Activated CD8-positive, alpha-beta T cell treated with anti-CD3 and anti-CD28 coated beads, Interleukin-2, amount 10 ng/mL, durations not matched to agents 7 days and 5 days (primary cell): ENCODE data around the gene YAE1. TPM values are rescaled to one million over a fixed set of nuclear protein-coding genes. Genes with fewer than 3 reads are reported as not detected.
"Not testable (repeated sequence)": the region's sequence is repeated elsewhere in the genome, so short reads cannot be mapped to it uniquely, and the experiment has no call there.

Experiments used
- ATAC-seq: fragments of 150-1000 bp; cut with Tn5 transposase; one replicate; pipeline ENCODE4 v1.10.0; 2021; ENCODE audit warnings: moderate library complexity
- CTCF ChIA-PET: fragments of 350-600 bp; sonication (Branson Sonifier 250); formaldehyde crosslinking; loops from one replicate; lab custom pipeline; 2021; ENCODE audit warnings: antibody characterized with exemption; lab: Charles Lee
- POLR2A ChIA-PET: fragments of 350-600 bp; sonication (Branson Sonifier 250); formaldehyde crosslinking; loops from one replicate; lab custom pipeline; 2021; ENCODE audit warnings: antibody characterized with exemption; lab: Charles Lee
- DNase-seq: peaks from one replicate; pipeline ENCODE4 v3.0.0-alpha.2; 2020
- H3K27ac Mint-ChIP-seq: one replicate; pipeline ENCODE4 v1.8.0; 2021; ENCODE audit warnings: mild to moderate bottlenecking, mixed read lengths
- H3K27me3 Mint-ChIP-seq: one replicate; pipeline ENCODE4 v1.8.0; 2021; ENCODE audit warnings: low read depth, mixed read lengths
- H3K36me3 Mint-ChIP-seq: one replicate; pipeline ENCODE4 v1.8.0; 2021; ENCODE audit warnings: low read depth, mixed read lengths
- H3K4me1 Mint-ChIP-seq: one replicate; pipeline ENCODE4 v1.8.0; 2021; ENCODE audit warnings: low read depth, mixed read lengths
- H3K4me3 Mint-ChIP-seq: one replicate; pipeline ENCODE4 v1.8.0; 2021; ENCODE audit warnings: mild to moderate bottlenecking, mixed read lengths
- H3K9me3 Mint-ChIP-seq: one replicate; pipeline ENCODE4 v1.8.0; 2022; ENCODE audit warnings: mixed read lengths; ENCODE audit not compliant: insufficient read depth
- total RNA-seq, 2 experiments: library from RNA; stranded (reverse); gene quantifications; one replicate each; pipeline ENCODE4 v1.2.3, GENCODE V29; 2021

YAE1 gene
- total RNA-seq, 2 experiments from 2014 or later = 10.4 to 10.7 TPM

DNA sequence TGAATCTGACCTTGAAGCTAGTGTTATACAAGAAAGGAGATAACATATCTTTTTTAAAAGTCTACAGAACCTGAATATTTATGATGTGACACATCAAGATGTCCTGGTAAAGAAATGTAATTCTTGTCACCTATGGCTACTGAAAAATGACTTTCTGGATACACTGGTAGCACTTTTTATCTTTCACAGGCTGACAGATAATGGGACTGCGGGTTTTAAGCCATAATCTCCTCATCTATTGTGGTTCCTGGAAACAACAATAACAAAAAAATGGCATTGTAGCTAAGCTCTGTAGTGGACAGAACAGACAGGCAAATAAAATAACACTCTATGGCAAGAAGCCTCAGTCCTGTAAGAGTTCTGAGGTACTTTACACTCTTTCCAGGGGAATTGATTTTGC is 31.6 kb upstream of the YAE1 start:
- Mint-ChIP-seq H3K36me3 (no peaks in the 10 kb centered on the region), H3K27me3 (no peaks in the 10 kb centered on the region), H3K4me1 (no peaks in the 10 kb centered on the region), H3K27ac (no peak overlapping the region), H3K9me3 (no peaks in the 10 kb centered on the region), H3K4me3 (no peak overlapping the region)
- ChIA-PET CTCF (interaction anchor here (1.2 to 2.0 kb wide), 2 partner anchors 46 to 81 kb away, joined by 4 read pairs; no protein-coding TSS in a partner anchor), POLR2A (no interaction called here)
- no peak for DNase-seq
- no peak for ATAC-seq

DNA sequence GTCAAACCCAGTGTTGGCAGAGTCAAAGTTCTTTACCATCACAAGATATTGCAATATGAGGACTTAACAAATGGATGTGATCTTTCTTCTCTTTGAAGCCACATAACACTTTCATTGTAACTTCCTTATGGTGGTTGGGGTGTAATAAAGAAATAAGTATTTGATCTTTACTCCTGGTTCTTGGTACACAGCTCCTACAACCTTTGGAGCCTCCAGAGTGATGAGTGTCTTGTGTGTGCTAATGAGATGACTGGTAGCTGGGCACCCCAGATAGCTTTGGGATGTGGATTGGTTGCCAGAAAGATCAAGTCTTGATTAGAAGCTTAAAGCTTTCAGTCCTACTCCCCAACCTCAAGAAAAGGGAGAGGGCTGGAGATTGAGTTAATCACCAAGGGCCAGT is 31.1 kb upstream of the YAE1 start:
- no peak overlapping the region for H3K4me3 Mint-ChIP-seq
- ChIA-PET POLR2A (no interaction called here), CTCF (interaction anchor here (1.2 kb wide), 1 partner anchor 45 kb away, joined by 4 read pairs; no protein-coding TSS in a partner anchor)
- no peaks in the 10 kb centered on the region for H3K36me3 Mint-ChIP-seq
- no peak for ATAC-seq
- no peak overlapping the region for H3K27ac Mint-ChIP-seq
- peaks cover 3% of the 10 kb centered on the region for H3K27me3 Mint-ChIP-seq
- H3K9me3 Mint-ChIP-seq = no peaks in the 10 kb centered on the region
- no peaks in the 10 kb centered on the region for H3K4me1 Mint-ChIP-seq
- no peak for DNase-seq

DNA sequence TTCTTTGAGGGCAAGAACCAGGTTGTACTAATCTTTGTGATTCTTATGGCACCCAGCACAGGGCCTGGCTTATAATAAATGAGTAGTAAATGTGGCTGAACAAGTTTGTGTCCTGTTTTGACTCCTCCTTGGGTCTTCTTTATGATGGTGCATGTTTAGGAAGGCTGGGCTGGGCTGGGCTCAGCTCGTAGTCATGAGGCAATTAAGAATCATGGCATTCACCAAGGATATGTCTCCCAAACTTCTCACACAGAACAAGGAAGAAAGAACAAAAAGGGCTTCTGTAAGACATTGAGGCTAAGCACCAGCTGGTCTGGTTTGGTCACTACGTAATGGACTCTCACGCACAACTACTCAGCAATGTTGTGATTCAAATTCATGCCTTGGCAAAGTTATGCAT is 30.5 kb upstream of the YAE1 start:
- ChIA-PET CTCF (no interaction called here), POLR2A (no interaction called here)
- H3K27me3 Mint-ChIP-seq = peaks cover 3% of the 10 kb centered on the region
- no peaks in the 10 kb centered on the region for H3K36me3 Mint-ChIP-seq
- no peaks in the 10 kb centered on the region for H3K9me3 Mint-ChIP-seq
- no peak overlapping the region for H3K4me3 Mint-ChIP-seq
- DNase-seq (no peak), ATAC-seq (no peak)
- H3K4me1 Mint-ChIP-seq = no peaks in the 10 kb centered on the region
- no peak overlapping the region for H3K27ac Mint-ChIP-seq

DNA sequence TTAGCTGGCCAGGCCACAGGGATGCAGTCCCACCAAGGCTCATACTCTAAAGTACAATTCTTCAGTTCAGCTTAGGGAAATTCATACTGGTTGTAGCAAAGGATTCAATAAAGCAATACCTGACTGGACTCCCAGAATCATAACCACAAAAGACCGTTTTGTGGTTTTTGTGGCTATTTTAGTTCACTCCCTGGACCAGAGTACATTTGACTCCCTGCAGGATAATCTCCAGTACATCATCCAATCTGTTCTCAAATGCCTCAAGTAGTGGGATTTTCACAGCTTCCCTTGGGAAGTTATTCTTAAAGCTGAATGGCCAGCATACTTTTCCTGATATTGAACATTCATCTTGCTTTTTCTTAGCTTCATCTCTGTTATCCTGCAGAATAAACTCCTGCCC is 29.3 kb upstream of the YAE1 start:
- no peak overlapping the region for H3K27ac Mint-ChIP-seq
- no peaks in the 10 kb centered on the region for H3K9me3 Mint-ChIP-seq
- ChIA-PET CTCF (no interaction called here), POLR2A (no interaction called here)
- no peak for DNase-seq
- no peaks in the 10 kb centered on the region for H3K36me3 Mint-ChIP-seq
- ATAC-seq = no peak
- peaks cover 8% of the 10 kb centered on the region for H3K27me3 Mint-ChIP-seq
- H3K4me1 Mint-ChIP-seq = no peaks in the 10 kb centered on the region
- H3K4me3 Mint-ChIP-seq = no peak overlapping the region

DNA sequence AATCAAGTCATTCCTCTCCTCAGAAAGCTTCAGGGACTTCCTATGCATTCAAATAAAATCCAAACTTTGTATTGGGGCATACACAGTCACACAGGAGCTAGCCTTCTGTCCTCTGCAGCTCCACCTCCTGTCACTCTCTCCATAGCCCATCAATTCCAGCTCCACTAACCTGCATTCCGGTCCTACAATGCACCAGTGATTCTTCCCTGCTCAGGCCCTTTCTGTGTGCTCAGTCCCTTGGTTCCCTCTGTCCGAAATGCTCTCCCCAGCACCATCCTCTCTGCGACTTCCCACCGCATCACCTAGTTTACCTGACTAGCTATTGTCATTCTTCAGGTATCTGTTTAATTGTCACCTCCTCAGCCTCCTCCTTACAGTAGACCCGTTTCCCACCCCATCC is 26.4 kb upstream of the YAE1 start:
- H3K4me3 Mint-ChIP-seq = no peak overlapping the region
- DNase-seq = no peak
- ChIA-PET CTCF (no interaction called here), POLR2A (no interaction called here)
- no peak for ATAC-seq
- no peaks in the 10 kb centered on the region for H3K9me3 Mint-ChIP-seq
- H3K36me3 Mint-ChIP-seq = no peaks in the 10 kb centered on the region
- H3K27me3 Mint-ChIP-seq = peaks cover 8% of the 10 kb centered on the region
- H3K4me1 Mint-ChIP-seq = no peaks in the 10 kb centered on the region
- no peak overlapping the region for H3K27ac Mint-ChIP-seq

DNA sequence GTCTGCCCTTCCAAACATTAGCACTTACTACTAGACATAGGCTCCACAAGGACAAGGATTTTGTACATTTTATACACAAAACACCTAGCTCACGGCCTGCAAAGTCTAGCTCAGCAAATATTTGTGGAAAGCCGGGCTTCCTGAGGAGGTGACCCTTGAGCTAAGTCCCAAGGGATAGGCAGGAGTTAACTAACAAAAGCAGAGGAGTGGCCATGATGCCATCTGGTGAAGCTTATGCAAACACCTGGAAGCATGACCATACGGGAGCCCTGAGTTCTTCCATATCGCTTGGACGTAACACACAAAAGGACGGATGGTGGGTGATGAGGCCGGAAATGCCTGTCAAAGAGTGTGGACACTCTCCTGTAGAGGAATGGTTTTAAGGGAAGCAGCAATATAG is 25.9 kb upstream of the YAE1 start:
- peaks cover 8% of the 10 kb centered on the region for H3K27me3 Mint-ChIP-seq
- ChIA-PET POLR2A (no interaction called here), CTCF (no interaction called here)
- H3K36me3 Mint-ChIP-seq = no peaks in the 10 kb centered on the region
- no peak for ATAC-seq
- DNase-seq = no peak
- no peaks in the 10 kb centered on the region for H3K9me3 Mint-ChIP-seq
- H3K4me1 Mint-ChIP-seq = no peaks in the 10 kb centered on the region
- no peak overlapping the region for H3K27ac Mint-ChIP-seq
- no peak overlapping the region for H3K4me3 Mint-ChIP-seq

DNA sequence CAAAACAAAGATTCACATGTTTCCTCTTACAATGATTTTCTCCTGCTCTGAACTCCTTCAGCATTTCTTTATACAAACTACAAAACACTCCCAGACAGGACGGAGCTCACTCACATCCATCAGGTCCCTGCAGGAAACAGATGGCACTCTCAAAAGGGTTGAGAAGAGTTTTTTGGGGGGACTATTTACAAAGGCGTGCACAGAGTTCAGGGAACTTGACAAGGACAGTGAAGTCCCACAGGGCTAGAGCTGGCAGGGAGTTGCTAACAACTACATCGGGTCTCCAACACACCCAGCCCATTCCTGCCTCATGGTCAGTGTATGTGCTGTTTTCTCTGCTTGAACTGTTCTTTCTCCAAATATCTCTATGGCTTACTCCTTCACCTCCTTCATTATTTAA is 24.7 kb upstream of the YAE1 start:
- Mint-ChIP-seq H3K27ac (no peak overlapping the region), H3K9me3 (no peaks in the 10 kb centered on the region), H3K36me3 (no peaks in the 10 kb centered on the region), H3K4me3 (no peak overlapping the region), H3K27me3 (peaks cover 8% of the 10 kb centered on the region), H3K4me1 (no peaks in the 10 kb centered on the region)
- ATAC-seq (no peak), DNase-seq (no peak)
- ChIA-PET CTCF (interaction anchor here (0.6 kb wide), 1 partner anchor 14 kb away, joined by 5 read pairs; no protein-coding TSS in a partner anchor), POLR2A (no interaction called here)

DNA sequence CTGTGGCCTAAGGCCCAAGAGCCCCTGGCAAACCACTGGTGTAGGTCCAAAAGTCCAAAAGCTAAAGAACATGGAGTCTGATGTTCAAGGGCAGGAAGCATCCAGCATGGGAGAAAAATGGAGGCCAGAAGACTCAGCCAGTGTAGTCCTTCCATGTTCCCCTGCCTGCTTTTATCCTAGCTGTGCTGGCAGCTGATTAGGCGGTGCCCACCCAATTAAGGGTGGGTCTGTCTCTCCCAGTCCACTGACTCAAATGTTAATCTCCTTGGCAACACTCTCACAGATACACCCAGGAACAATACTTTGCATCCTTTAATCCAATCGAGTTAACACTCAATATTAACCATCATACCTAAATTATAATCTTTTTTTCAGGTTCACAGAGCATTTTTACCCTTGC is 21.4 kb upstream of the YAE1 start:
- DNase-seq, H3K9me3 Mint-ChIP-seq, H3K4me3 Mint-ChIP-seq, H3K36me3 Mint-ChIP-seq, H3K4me1 Mint-ChIP-seq, CTCF ChIA-PET, ATAC-seq, POLR2A ChIA-PET, H3K27ac Mint-ChIP-seq, H3K27me3 Mint-ChIP-seq: not testable (repeated sequence)

DNA sequence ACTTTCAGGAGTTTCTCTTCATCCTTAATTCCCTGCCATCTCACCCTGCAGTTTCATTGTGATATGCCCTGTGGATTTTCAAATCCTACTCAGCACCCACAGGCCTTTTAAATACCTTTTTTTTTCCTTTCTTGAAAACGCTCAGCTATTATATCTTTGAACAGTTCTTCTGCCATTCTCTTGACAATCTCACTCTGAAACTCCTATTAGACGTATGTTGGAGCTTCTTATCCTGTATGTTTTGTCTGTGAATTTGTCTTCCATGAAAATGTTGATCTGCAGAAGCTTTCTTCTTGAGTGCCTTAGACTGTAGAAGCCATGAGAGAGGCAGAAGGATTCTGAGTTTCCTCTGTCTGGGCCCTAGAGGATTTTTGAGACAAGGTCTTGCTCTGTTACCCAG is 18.9 kb upstream of the YAE1 start:
- no peak for ATAC-seq
- CTCF ChIA-PET = no interaction called here
- H3K4me1 Mint-ChIP-seq = no peaks in the 10 kb centered on the region
- H3K27ac Mint-ChIP-seq = no peak overlapping the region
- no peaks in the 10 kb centered on the region for H3K27me3 Mint-ChIP-seq
- H3K36me3 Mint-ChIP-seq = peaks cover 4% of the 10 kb centered on the region
- H3K4me3 Mint-ChIP-seq = no peak overlapping the region
- DNase-seq = no peak
- POLR2A ChIA-PET = no interaction called here
- H3K9me3 Mint-ChIP-seq = peaks cover 7% of the 10 kb centered on the region

DNA sequence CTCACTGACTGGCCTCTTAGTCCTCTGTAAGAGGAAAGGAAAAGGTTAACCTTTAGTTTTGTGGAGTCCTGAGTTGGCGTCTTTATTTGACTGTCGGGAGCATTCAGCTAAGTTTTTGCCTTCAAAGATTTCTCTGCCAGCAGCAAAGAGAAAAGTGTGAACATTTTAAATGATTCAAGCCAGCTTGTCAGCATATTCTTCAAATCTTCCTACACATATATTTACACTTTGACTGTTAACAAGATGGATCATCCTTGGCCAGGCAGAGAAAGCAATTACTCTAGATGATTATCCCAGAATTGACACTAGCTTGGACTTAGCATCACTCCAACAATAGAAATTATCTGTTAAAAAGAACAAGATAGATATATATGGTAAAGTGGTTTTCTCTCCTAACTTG is 15.8 kb upstream of the YAE1 start:
- H3K27ac Mint-ChIP-seq = no peak overlapping the region
- peaks cover 7% of the 10 kb centered on the region for H3K9me3 Mint-ChIP-seq
- POLR2A ChIA-PET = no interaction called here
- H3K36me3 Mint-ChIP-seq = peaks cover 4% of the 10 kb centered on the region
- H3K4me3 Mint-ChIP-seq = no peak overlapping the region
- DNase-seq (no peak), ATAC-seq (no peak)
- CTCF ChIA-PET = no interaction called here
- no peaks in the 10 kb centered on the region for H3K27me3 Mint-ChIP-seq
- H3K4me1 Mint-ChIP-seq = no peaks in the 10 kb centered on the region

DNA sequence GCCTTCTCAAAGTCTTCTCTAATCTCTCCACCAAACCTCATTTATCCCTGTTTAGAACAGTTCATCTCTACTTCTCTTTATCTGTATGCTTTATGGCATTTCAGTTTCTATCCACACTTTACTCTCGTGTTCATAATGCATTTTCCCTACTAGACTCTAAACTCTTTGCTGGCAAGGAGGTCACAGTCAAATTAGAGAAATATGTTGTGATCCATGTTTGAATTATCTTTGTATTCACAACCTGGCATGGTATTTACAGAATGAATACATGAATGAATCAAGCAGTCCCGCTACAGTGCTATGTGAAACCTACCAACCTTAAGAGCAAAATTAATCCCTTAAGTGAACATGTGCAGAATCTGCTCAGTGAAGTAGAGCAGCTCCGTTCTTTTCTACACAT is 12.8 kb upstream of the YAE1 start:
- ChIA-PET CTCF (no interaction called here), POLR2A (no interaction called here)
- no peaks in the 10 kb centered on the region for H3K9me3 Mint-ChIP-seq
- ATAC-seq (no peak), DNase-seq (no peak)
- no peaks in the 10 kb centered on the region for H3K4me1 Mint-ChIP-seq
- H3K4me3 Mint-ChIP-seq = no peak overlapping the region
- peaks cover 14% of the 10 kb centered on the region for H3K27me3 Mint-ChIP-seq
- no peaks in the 10 kb centered on the region for H3K36me3 Mint-ChIP-seq
- no peak overlapping the region for H3K27ac Mint-ChIP-seq

DNA sequence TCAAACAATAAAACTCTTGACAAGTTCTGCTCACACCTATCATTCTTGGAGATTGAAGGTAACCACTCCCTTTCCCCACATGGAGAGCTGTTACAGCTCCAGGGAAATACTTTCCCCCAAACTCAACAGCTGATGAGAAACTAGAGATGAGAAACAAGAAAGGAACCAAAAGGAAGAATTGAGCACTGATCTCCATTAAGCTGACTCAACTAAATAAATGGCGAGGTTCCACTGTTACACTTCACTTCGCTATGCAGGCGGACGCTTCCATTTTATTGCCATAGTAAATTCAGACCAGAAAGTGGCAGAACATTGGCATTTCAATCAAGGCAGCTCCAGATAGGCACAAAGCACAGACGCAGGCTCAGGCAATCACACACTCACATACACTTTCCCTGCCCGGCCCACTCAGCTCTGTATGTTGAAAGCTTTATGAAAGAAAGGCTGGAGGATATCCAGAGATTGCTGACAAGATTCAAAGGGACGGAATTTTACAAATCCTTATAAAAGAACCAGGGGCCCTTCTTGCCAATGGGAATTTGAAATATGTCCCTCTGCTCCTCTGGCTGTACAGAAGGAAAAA is 11.5 kb upstream of the YAE1 start:
- no peaks in the 10 kb centered on the region for H3K4me1 Mint-ChIP-seq
- H3K9me3 Mint-ChIP-seq = no peaks in the 10 kb centered on the region
- H3K36me3 Mint-ChIP-seq = no peaks in the 10 kb centered on the region
- DNase-seq (no peak), ATAC-seq (no peak)
- CTCF ChIA-PET = interaction anchor here (1.2 kb wide), 1 partner anchor 26 kb away, joined by 3 read pairs; no protein-coding TSS in a partner anchor
- POLR2A ChIA-PET = no interaction called here
- H3K27ac Mint-ChIP-seq = no peak overlapping the region
- H3K4me3 Mint-ChIP-seq = no peak overlapping the region
- peaks cover 14% of the 10 kb centered on the region for H3K27me3 Mint-ChIP-seq

DNA sequence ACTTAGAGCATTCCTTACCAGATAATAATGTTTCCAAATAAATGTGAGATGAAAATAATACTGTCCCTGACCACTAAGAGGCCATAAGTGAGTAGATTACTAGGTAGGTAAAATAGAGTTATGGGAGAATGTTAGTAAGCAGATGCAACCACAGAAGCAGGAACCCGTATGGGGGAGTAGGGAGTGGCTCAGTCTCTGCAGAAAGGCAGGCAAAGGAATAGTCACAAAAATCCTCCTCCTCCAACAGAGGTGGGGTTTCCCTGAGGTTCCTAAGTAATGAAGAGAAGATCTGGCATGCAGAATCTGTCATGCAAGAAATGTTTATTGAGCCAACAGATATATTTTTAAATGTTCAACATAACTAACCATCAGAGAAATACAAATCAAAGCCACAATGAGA is 9.0 kb upstream of the YAE1 start:
- no peaks in the 10 kb centered on the region for H3K4me1 Mint-ChIP-seq
- ATAC-seq (no peak), DNase-seq (no peak)
- no peak overlapping the region for H3K4me3 Mint-ChIP-seq
- H3K27ac Mint-ChIP-seq = no peak overlapping the region
- no peaks in the 10 kb centered on the region for H3K9me3 Mint-ChIP-seq
- ChIA-PET POLR2A (no interaction called here), CTCF (no interaction called here)
- H3K36me3 Mint-ChIP-seq = no peaks in the 10 kb centered on the region
- peaks cover 21% of the 10 kb centered on the region for H3K27me3 Mint-ChIP-seq
